ES-I3 (cell line): ENCODE results near the gene SIRPB2.

Source experiments
- H3K36me3 ChIP-seq: 2 replicates; pipeline ENCODE4 v1.6.1; 2013; ENCODE audit warnings: mild to moderate bottlenecking, low read length, control low read depth, moderate library complexity; ENCODE audit not compliant: insufficient read depth
- H3K4me1 ChIP-seq: 2 replicates; pipeline ENCODE4 v1.6.1; 2013; ENCODE audit warnings: mild to moderate bottlenecking, control low read depth, low read length; ENCODE audit not compliant: insufficient read depth
- H3K9ac ChIP-seq: 2 replicates; pipeline ENCODE4 v1.6.1; 2013; ENCODE audit warnings: low read depth, mild to moderate bottlenecking, low read length, moderate library complexity
- H3K9me3 ChIP-seq: 2 replicates; pipeline ENCODE4 v1.6.1; 2013; ENCODE audit warnings: mild to moderate bottlenecking, low read length, moderate library complexity; ENCODE audit not compliant: control insufficient read depth, insufficient read depth

The SIRPB2 gene

DNA sequence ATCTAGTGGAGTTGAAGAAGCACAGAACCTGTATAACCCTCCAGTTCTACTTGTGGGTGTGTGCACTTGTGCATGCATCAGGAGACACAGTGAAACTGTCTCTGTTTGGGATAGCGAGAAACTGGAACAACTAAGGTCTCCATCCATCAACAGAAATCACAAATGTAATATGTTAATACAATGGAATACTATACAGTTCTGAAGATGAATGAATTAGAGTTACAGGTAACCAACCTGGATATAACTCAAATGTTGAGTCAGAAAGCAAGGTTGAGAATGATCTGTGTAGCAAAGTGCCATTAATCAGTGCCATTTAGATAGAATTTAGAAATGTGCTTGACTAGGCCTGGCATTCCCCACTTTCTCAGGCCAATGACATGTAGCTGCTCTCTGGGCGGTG, 20.0 kb downstream of the SIRPB2 start:
- Histone ChIP-seq H3K9ac (no peak overlapping the region), H3K4me1 (peaks cover 8% of the 10 kb centered on the region; the same call in 1 of the 2 replicates), H3K36me3 (no peaks in the 10 kb centered on the region), H3K9me3 (no peaks in the 10 kb centered on the region)

GRCh38 chr20:1469925-1470571, 21.2 kb downstream of the SIRPB2 start:
- Histone ChIP-seq H3K9ac (no peak overlapping the region), H3K9me3 (no peaks in the 10 kb centered on the region), H3K36me3 (no peaks in the 10 kb centered on the region), H3K4me1 (peaks cover 14% of the 10 kb centered on the region)

DNA sequence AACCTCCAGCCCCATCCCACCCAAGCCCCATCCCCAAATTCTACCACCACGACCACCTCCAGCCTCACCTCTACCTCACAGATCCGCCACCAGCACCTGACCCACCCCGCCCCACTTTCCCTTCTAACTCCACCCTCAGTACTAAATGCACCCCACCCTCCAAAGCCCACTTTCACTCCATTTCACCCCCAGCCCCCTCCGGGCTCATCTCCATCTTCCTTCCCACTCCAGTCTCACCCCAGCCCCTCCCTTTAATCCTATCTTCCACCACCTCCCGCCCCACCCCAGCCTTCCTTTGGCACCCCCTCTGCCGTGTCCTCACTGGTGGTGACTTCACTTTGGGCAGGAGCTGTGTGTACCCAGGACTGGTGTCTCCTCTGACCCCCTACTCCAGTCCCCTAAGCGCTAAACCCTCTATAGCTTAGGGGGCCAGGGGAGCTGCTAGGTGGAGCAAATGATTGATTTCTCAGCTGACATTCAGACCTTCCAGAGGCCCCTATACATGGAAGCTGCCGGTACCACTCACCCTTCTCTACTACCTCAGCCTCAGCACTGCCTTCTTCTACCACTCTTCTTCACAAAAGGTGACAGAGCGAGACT, 21.8 kb downstream of the SIRPB2 start:
- Histone ChIP-seq H3K9ac (no peak overlapping the region), H3K9me3 (no peaks in the 10 kb centered on the region), H3K4me1 (peaks cover 14% of the 10 kb centered on the region)

GRCh38 chr20:1468117-1468624, 23.0 kb downstream of the SIRPB2 start:
- H3K9ac ChIP-seq = no peak overlapping the region
- no peaks in the 10 kb centered on the region for H3K9me3 ChIP-seq

More for the DNA sequence above, 21.8 kb downstream of the SIRPB2 start:
- peaks cover 3% of the 10 kb centered on the region; the same call in 1 of the 2 replicates for H3K36me3 ChIP-seq

DNA sequence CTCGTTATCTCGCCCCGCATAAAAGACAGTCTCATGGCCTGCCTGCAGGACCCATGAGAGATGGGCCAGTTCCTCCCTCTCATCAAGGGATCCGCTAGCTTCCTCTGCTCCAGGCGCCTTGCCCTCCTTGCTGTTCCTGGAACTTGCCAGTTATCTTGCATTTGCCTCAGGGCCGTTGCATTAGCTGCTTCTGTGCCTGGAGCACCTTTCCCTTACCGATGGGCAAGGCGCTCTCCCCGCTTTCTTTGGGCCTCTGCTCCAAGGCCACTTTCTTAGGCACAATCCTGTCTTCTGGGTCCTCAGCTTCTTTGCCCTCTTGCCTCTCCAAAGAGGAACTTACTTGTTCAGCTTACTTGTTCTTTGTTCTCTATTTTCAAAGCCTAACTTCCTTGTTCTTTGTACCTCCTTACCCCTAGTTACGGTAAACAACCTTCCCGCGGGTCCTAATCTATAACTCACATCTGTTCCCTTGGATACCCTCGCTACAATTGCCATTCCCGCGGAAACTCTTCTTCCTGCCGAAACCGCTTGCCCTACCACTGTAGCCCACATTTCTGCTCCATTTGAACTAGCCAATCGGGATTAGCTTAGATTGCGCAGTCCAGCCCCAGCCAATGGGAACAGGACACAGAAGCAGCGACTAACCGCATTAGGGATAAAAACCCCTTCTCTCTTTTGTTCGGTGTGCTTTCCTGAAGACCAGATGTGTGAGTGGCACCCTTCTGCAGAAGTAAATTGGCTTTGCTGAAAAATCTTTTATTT, 23.7 kb downstream of the SIRPB2 start:
- Histone ChIP-seq H3K9me3 (no peaks in the 10 kb centered on the region), H3K36me3 (peaks cover 7% of the 10 kb centered on the region; the same call in 1 of the 2 replicates), H3K4me1 (peaks cover 14% of the 10 kb centered on the region), H3K9ac (no peak overlapping the region; the same call in 1 of the 2 replicates)

More at GRCh38 chr20:1468117-1468624, 23.0 kb downstream of the SIRPB2 start:
- H3K4me1 ChIP-seq = peaks cover 14% of the 10 kb centered on the region
- peaks cover 7% of the 10 kb centered on the region; the same call in 1 of the 2 replicates for H3K36me3 ChIP-seq

- H3K36me3 ChIP-seq = peaks cover 11% of the 10 kb centered on the region
- no peak overlapping the region; the same call in 1 of the 2 replicates for H3K9ac ChIP-seq
- H3K9me3 ChIP-seq = no peaks in the 10 kb centered on the region
- H3K4me1 ChIP-seq = peaks cover 14% of the 10 kb centered on the region
These were observed 24.2 kb downstream of the SIRPB2 start for GRCh38 chr20:1467082-1467354.

DNA sequence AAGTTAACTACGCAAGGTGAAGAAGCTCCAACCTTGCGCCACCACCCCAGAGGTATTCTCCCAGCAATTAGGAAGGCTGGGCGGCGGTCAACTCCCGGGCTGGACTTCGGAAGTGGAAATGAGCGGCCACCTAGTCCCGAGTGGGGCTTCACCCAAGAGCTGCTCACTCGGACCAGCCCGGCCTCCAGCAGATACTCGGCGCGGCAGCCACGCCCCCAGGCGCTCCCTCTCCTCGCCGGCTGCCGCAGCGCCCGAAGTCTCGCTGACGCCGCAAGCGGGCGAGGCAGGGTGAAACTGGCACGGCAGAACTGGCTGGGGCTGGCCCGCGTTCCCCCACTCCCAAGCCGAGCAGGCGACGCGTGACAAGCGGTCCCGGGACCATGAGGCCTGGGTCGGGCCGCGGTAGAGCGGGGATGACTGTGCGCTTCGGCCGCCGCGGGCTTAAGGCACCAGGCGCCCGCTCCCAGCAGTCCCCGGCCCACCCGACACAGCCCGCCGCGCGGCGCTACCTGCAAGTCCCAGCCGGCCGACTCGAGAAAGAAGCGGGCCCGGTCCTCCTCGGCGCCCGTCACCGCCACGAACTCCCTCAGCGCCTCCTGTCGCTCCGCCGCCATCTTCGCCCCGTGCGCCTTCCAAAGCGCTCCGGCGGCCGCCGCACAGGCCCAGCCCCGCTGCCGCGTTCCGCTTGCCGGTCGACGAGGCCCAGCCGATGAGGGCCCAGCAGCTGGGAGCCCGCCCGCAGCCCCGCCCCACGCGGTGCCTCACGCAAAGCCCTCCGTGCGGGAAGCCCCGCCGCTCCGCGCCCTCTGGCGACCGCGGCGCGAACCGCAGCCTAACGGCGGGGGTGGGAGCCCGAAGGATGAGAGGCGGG, 24.8 kb downstream of the SIRPB2 start, which contains the start of gene NSFL1C:
Gene NSFL1C (minus strand): TSS at position 639 of the 871 bp plus-strand sequence. CDS start 25 bp downstream, at position 614.
- H3K9ac ChIP-seq = peak within 1 kb of the TSS; percentile 89

GRCh38 chr20:1465470-1466210, 25.6 kb downstream of the SIRPB2 start:
- peak overlapping the region; percentile 89 for H3K9ac ChIP-seq
- peaks cover 11% of the 10 kb centered on the region for H3K36me3 ChIP-seq
- H3K9me3 ChIP-seq = no peaks in the 10 kb centered on the region
- H3K4me1 ChIP-seq = peaks cover 11% of the 10 kb centered on the region

More for the DNA sequence above, 24.8 kb downstream of the SIRPB2 start, which contains the start of gene NSFL1C:
- H3K36me3 ChIP-seq = peaks cover 11% of the 10 kb centered on the region
- H3K9me3 ChIP-seq = no peaks in the 10 kb centered on the region
- peaks cover 14% of the 10 kb centered on the region for H3K4me1 ChIP-seq

GRCh38 chr20:1463971-1464570, 27.1 kb downstream of the SIRPB2 start:
- Histone ChIP-seq H3K9ac (no peak overlapping the region), H3K4me1 (peaks cover 10% of the 10 kb centered on the region), H3K36me3 (peaks cover 11% of the 10 kb centered on the region), H3K9me3 (no peaks in the 10 kb centered on the region)

DNA sequence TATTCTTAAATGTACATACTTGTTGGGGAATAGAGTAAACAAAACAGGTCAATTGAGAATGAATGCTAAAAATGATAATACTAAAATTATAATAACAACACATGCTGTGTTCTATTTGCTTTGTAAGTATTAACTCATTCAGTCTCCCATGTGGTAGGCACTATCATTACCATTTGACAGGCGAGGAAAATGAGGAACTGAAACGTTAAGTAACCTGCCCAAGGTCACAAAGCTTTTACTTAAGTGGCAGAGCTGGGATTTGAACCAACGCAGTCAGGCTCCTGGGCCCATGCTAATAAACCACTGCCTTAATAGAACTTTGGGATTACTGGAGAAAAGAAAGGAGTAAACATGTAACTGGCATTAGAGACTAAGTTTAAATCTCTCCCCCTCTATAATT, 28.4 kb downstream of the SIRPB2 start:
- H3K36me3 ChIP-seq = peaks cover 17% of the 10 kb centered on the region
- H3K4me1 ChIP-seq = peaks cover 6% of the 10 kb centered on the region
- H3K9ac ChIP-seq = no peak overlapping the region
- no peaks in the 10 kb centered on the region for H3K9me3 ChIP-seq

GRCh38 chr20:1462001-1462400, 29.2 kb downstream of the SIRPB2 start:
- Histone ChIP-seq H3K9ac (no peak overlapping the region), H3K36me3 (peaks cover 21% of the 10 kb centered on the region), H3K4me1 (peaks cover 6% of the 10 kb centered on the region; the same call in 1 of the 2 replicates), H3K9me3 (no peaks in the 10 kb centered on the region)

DNA sequence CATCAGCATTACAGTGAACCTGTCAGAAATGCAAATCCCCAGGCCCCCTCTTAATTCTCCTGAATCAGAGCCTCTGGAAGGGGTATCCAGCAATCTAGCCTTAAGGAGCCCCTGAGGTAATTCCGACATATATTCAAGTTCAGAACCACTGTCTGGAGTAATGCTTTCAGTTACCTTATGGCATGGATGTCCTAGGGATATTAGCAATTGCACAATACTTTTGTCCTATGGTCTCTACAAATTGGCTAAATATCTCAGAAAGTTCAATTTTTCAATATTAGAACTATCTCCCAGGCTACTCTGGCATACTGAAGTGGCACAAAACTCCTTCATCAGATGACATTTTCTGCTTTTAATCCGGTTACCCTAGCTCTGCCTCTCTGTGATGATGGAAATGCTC, 30.9 kb downstream of the SIRPB2 start:
- Histone ChIP-seq H3K4me1 (0 out of 2 replicates have a peak, but pooled peaks cover under 1% of the 10 kb centered on the region), H3K9me3 (no peaks in the 10 kb centered on the region), H3K9ac (no peak overlapping the region), H3K36me3 (peaks cover 32% of the 10 kb centered on the region)

GRCh38 chr20:1457992-1458391, 33.2 kb downstream of the SIRPB2 start:
- Histone ChIP-seq H3K9me3 (peaks cover 6% of the 10 kb centered on the region; the same call in 1 of the 2 replicates), H3K9ac (no peak overlapping the region), H3K36me3 (peaks cover 46% of the 10 kb centered on the region), H3K4me1 (no peaks in the 10 kb centered on the region)
